GM12891 (cell line): ENCODE measurements around the gene TEDC2.

Experiments used
- POLR2A ChIP-seq: IDR thresholded peaks from 2 replicates; pipeline ENCODE4 v1.6.1; 2011; ENCODE audit warnings: low read depth, low read length, control low read depth
- POLR2AphosphoS5 ChIP-seq: IDR thresholded peaks from 2 replicates; pipeline ENCODE4 v1.6.1; 2011; ENCODE audit warnings: low read depth, low read length, control low read depth
- TAF1 ChIP-seq: IDR thresholded peaks from 2 replicates; pipeline ENCODE4 v1.6.1; 2011; ENCODE audit warnings: low read depth, low read length, control low read depth

DNA sequence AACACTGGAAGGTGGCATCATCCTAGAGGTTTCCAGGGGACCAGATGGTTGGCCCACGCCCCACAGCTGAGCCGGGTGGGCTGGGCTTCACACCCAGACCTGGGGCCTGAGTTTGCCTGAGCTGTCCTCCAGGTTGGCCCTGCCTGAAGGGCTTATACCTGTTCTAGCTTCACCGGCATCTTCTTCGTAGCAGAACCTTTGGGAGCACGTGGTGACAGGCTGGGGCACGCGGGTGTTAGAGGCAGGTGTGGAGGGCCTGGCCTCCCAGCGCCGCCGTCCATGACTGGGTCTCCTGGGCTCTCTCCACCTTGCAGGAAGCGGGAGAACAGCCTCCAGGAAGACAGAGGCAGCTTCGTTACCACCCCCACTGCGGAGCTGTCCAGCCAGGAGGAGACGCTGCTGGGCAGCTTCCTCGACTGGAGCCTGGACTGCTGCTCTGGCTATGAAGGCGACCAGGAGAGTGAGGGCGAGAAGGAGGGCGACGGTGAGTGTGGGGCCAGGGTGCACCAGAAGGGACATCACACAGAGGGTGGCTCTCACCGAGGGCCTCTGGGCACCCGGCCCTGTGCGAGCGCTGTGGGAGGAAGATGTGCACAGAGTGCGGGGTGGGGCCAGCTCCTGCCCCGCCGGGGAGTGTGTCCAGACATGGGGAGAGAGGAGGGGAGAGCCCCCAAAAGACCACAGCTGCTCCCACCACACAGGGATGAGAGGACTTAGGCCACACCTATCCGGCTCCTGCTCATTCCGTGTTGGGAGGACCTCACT is 4.6 kb upstream of the TEDC2 start:
- TF ChIP-seq POLR2A: no peak
- TF ChIP-seq TAF1: no peak
- TF ChIP-seq POLR2AphosphoS5: no peak
